SK-N-MC (cell line): ENCODE data around the gene VPS39.

Source experiments
- EZH2 ChIP-seq: fragments of 200-600 bp; sonication (generic); IDR thresholded peaks from one replicate; pipeline ENCODE4 v1.6.1; 2017; ENCODE audit warnings: antibody characterized with exemption
- FOXP2 ChIP-seq: optimal IDR thresholded peaks from 2 replicates; pipeline ENCODE3; 2011; ENCODE audit warnings: mild to moderate bottlenecking, moderate library complexity; ENCODE audit not compliant: insufficient read depth; ENCODE audit errors: extremely low read length, control extremely low read depth
- POLR2AphosphoS5 ChIP-seq: IDR thresholded peaks from 2 replicates; pipeline ENCODE4 v1.6.1; 2012; ENCODE audit warnings: mild to moderate bottlenecking, low read depth, low read length, borderline replicate concordance

DNA sequence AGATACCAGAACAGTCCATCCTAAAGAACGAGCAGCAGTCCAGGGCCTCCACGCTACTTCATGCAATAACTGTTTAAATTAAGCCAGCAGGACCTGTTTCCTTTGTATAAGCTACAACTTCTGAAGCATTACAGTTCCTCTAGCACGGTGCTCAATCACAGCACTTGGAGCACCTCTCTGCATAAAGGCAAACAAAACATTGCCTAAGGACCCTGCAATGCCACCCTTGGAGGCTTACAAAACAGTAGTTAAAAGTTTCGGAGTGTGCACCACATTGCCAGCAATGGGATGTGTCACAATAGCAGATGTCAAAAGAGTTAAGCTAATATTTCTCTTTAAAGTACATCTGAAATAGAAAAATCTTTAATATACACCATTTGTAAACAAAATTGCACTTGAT, 2.6 kb upstream of the VPS39 start:
- TF ChIP-seq POLR2AphosphoS5 (no peak), EZH2 (no peak), FOXP2 (no peak)
